GM18870 (cell line): ENCODE results near the gene RTEL1.
"Not testable (repeated sequence)": the region's sequence is repeated elsewhere in the genome, so short reads cannot be mapped to it uniquely, and the experiment has no call there.

Experiments
- ATAC-seq: cut with Tn5 transposase; IDR thresholded peaks from one replicate; pipeline ENCODE4 v1.9.1; 2021; ENCODE audit warnings: moderate library complexity; ENCODE audit not compliant: unreplicated experiment

The RTEL1 gene

DNA sequence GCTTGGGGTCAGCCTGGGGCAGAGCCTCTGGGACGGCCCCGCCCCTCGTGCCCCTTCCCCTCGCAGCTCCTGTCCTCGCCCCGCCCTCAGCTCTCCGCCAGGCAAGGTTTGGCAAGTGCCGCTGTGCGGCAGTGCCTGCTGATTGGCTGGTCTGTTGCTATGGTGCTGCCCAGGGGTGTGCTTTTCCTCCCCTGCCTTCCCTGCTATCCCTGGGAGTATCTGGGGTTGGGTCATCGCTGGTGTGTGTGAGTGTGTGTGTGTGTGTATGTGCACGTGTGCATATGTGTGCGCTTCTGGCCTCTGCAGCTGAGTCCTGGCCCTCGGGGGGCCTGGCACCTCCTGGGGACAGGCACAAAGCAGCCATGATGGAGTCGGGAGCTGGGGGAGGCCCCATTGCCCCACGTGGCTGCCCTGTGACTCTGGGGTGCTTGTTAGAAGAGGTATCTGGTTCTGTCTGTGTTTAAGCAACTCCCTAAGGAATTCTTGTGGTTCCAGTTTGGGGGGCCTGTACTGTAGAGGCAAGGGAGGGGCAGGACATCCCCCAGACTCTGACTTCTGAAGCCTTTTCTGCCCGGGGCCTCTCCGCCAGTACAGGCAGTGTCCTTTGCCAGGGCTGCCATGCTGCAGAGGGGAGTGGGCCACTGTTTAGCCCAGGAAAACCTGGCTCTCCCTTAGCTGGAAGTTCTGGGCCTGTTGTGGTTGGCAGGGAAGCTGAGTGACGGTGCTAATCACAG is 6.9 kb downstream of the RTEL1 start:
- ATAC-seq, result no peak

DNA sequence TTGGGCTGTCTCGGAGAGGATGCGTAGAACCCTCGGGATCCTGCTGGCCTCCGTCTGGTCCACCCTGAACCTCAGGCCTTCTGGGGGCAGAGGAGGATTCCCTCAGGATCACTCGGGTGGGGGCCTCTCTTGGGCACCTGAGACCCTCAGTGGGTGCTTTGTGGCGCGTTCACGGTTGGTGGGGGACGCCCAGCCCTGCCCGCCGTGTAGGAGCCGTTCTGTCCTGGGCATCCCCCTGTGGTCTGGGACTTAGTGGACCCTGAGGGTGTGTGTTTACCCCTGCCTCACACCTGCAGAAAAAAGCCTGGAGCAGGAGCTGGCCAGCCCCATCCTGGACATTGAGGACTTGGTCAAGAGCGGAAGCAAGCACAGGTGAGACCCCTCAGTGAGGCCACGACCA is 7.6 kb downstream of the RTEL1 start:
- ATAC-seq, result no peak

DNA sequence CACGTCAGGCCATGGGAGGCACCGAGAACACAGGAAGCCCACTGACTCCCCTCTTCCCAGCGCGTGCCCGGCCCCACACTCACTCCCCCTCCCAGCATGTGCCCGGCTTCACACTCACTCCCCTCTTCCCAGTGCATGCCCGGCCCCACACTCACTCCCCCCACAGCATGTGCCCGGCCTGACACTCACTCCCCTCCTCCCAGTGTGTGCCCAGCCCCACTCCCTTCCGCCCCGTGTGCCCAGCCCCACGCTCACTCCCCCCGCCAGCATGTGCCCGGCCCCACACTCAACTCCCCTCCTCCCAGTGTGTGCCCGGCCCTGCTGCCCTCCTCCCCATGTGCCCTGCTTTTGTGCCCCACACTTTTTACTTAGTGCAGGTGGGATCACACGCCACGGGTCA is 9.7 kb downstream of the RTEL1 start:
- ATAC-seq, result no peak

GRCh38 chr20:63668351-63668750 is 10.2 kb downstream of the RTEL1 start:
- no peak for ATAC-seq

- ATAC-seq, result not testable (repeated sequence)
These were observed 13.6 kb downstream of the RTEL1 start for GRCh38 chr20:63671695-63672094.

DNA sequence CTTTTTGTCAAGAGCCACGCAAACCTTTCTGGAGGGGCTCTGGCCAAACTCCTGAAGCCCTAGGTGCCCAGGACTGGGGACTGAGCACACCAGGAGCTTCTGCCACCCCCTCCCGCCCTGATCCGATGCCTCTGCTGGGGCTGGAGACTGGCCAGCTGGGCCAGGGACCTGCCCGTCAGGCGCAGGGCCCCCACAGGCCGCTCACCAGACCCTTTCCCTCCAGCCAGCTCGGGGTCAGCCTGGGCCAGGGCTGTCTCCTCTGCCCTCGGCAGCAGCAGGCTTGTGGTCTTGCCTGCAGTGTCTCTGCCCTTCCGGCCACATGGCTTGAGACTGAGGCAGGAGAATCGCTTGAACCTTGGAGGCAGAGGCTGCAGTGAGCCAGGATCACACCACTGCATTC is 14.6 kb downstream of the RTEL1 start:
- no peak for ATAC-seq

DNA sequence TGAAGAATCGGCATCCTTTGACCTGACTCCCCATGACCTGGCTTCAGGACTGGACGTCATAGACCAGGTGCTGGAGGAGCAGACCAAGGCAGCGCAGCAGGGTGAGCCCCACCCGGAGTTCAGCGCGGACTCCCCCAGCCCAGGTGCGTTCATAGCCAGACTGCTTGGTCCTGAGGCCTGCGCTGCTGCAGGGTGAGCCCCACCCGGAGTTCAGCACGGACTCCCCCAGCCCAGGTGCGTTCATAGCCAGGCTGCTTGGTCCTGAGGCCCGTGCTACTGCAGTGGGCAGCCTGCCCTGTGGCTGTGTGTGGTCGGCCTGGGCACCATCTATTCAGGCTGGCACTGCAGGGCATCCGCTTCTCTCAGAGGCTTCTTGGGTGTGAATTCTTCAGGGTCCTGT is 15.8 kb downstream of the RTEL1 start:
- ATAC-seq, result no peak

DNA sequence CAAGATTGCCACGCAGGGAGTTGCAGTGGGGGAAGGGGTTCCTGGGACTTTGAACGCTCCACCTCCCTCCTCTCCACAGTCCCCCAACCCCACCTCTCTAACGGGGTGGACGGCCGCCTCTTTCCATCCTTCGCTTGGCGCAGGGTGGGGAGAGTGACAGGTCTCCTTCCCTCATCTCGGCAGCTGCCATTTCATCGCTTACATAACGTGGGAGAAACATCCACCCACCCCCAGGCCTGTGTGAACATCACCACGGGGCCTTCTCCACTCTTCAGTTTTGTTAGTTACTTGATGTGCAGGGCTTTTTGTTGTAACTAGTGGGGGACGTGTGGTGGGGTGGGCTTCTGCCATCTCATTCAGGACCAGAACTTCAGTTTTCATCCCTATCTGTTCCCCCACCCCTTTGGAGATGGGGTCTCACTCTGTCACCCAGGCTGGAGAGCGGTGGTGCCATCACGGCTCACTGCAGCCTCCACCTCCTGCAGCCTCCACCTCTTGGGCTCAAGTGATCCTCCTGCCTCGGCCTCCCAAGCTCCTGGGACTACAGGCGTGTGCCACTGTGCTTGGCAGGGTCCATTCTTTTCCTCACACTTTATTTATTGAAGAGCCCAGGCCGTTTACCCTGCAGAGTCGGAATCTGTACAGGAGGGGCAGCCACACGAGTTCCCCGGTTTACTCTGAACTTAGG is 17.7 kb downstream of the RTEL1 start:
- ATAC-seq, result no peak

- ATAC-seq, result no peak
These were observed 20.0 kb downstream of the RTEL1 start for GRCh38 chr20:63678071-63678470.

DNA sequence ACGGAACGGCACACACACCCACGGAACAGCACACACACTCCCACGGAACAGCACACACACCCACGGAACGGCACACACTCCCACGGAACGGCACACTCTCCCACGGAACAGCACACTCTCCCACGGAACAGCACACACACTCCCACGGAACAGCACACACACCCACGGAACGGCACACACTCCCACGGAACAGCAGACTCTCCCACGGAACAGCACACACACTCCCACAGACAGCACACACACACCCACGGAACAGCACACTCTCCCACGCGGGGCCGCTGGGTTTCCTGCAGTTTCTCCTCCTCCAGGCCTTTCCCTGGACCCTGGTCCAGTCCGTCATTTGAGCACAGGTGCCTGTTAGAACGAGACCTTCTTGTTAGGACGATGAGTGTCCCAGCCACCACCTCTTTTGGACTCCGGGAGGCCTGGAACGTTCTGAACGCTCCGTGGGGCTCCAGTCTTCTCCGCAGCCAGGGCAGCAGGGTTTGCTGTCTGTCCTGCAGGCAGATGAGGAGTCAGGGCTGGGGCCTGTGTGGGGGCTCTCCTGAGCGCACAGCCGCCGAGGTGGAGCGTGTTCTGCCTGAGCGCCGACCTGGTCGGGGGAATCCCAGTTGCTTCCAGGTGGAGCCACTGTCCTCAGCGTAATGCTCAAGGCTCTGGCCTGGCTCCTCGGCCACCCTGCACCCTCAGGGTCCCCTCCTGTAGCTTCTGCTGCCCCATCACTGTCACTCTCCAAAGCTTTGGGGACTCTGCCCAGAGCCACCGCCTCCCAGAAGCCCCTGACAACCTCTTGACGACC is 20.8 kb downstream of the RTEL1 start:
- ATAC-seq, result no peak

- ATAC-seq, result no peak
These were observed 21.7 kb downstream of the RTEL1 start for GRCh38 chr20:63679799-63680305.

GRCh38 chr20:63680427-63680826 is 22.3 kb downstream of the RTEL1 start:
- no peak for ATAC-seq

DNA sequence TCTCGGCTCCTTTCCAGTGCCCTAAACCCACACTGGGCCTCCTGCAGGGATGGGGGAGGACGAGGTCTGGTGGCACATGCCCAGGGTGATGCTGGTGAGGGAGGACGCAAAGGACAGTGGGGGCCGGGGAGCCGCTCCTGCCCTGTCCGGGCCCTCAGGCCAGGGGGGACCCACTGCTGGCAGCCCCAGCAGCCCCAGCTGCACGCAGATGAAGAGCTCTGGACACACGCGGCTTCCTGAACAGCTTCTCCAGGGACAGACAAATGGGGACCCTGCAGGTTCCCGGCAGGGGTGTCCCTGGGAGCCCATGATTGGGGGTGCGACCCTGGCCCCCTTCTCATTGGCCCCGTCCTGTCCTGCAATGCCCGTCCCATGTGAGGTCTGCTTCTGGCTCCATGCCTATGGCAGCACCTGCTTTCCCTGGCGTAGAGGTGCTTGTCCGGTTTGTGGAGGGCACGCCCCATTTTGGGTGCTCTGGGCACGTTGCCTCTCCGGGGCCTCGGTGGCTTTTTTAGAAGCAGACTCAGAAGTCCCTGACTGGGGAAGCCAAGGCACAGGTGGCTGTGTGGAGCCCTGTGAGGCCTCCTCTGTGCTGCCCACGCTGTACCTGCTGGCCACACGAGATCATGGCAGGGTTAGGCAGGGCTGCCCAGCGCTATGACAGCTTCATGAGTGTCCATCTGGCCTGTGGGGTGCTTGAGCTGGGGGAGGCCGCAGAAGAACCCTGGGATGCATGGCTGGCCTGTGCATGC is 22.9 kb downstream of the RTEL1 start:
- no peak for ATAC-seq

DNA sequence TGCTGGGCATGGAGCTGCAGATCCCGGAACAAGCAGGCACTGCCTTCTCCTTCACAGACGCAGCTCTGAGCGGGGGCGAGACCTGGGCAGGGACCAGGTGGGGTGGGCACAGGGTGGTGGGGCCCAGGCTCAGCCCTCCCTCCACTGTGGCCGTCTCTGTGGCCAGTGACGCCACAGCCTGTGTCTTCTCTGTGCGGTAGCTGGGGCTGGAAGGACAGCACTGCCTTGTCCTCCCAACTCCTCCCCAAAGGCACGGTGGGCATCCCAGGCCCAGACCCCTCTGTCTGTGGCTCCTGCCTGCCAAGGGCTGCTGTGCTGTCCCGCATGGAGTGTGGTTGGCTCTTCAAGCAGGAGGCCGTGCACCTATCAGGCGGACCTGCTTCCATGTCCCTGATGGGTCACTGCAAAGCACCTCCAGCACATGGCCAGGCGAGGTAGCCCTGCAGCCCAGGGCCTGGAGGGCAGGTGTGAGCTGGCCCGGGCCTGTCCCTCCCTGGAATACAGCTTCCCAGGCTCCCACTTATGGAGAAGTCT is 23.6 kb downstream of the RTEL1 start:
- ATAC-seq, result no peak

GRCh38 chr20:63682384-63683139 is 24.4 kb downstream of the RTEL1 start:
- no peak for ATAC-seq

- no peak for ATAC-seq
These were observed 27.3 kb downstream of the RTEL1 start for GRCh38 chr20:63685269-63686026.

DNA sequence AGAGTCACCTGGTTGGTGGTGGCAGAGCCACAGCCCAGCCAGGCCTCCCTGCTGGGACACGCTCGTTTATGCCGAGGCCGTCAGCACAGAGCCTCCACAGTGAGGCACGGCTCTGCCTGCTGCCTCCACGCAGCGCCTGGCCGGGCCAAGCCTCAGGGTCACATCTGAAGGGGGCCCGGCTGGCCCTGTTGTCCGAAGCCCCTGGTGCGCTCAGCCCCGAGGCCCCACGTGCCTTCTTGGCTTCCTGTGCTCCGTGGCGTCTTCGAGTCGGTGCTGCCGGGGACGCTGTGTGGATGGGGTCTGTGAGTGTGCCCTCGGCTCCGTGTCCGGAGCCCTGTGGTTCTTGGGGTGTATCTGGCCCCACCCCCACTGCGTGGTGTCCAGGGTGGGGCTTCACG is 28.0 kb downstream of the RTEL1 start:
- ATAC-seq, result no peak

DNA sequence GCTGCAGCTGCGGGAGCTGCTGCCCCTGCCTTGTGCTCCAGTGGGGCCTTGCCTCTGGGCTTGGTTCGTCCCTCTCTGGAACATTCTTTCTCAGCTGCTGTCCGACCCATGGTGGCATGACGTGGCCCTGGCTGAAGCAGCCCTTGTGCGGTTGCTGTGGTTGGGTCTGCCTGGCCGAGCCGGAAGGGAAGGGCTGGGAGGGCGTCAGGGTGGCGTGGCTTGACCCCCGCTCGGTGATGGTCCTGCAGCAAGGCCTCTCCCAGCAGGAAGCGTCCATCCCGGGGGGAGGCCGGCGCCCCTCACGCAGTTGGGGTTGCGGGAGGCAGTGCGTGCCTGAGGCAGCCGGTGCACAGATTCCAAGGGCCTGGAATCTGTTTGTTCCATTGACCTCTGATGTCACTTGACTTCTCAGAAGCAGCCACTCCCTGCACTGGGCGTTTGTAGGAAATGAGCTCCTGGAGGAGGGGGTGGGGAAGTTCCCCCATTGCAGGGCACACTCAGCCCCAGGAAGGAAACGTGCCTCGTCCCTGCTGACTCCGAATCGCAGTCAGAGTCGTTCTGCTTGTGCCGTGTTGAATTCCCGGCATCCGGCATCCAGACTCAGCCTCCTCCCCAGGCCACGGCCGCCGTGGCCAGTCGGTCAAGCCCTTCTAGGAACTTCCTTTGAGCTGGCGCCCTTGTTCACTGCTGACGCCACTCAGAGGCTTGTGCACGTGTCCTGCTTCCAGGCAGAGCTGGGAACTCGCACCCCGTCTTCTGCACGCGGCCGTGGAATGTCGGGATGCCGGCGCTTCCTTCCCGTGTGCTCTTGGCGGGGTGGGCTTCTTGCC is 28.6 kb downstream of the RTEL1 start:
- ATAC-seq, result no peak
